NCI-H1092 (cell line): Measurements from ENCODE around the gene DHCR24.

ENCODE experiments used
- DNase-seq: peaks from one replicate; lab custom pipeline; 2025; lab: John Stamatoyannopoulos, UW

DHCR24 gene

DNA sequence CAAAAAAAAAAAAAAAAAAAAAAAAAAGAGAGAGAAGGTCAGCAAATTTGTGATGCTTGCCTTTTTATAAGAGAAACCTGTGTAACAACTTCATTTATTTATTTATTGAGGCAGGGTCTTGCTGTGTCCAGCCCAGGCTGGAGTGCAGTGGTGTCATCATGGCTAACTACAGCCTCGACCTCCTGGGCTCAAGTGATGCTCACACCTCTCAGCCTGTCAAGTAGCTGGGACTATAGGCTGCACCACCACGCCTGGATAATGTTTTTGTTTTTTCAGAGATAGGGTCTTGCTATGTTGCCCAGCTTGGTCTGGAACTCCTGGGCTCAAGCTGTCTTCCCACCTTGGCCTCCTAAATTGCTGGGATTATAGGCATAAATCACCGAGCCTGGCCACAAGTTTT, 42.4 kb downstream of the DHCR24 start:
- no peak for DNase-seq

DNA sequence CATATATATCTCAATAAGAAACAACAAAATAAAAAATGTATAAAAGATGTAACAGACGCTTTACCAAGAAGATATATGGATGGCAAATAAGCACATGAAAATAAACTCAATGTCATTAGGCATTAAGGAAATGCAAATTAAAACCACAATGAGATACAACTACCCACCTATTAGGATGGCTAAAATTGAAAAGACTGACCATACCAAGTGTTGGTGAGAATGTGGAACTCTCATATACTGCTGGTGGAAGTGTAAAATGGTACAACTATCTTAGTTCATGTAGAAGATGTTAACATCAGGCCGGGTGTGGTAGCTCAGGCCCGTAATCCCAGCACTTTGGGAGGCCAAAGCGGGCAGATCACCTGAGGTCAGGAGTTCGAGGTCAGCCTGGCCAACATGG, 43.5 kb downstream of the DHCR24 start:
- DNase-seq, result no peak

DNA sequence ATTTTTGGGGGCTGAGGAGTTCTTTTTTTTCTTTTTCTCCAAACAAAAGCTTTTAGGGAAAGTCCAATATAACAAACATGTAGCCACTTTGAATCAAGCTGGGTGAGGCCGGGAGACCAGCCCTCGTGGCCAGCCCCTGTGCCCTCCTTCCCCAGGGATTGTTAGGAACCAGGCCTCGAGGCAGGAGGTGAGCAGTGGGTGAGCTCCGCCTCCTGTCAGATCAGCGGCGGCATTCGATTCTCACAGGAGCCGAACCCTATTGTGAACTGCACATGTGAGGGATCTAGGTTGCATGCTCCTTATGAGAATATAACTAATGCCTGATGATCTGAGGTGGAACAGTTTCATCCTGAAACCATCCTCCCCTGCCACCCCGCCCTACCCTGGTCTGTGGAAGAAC, 44.0 kb downstream of the DHCR24 start:
- no peak for DNase-seq

DNA sequence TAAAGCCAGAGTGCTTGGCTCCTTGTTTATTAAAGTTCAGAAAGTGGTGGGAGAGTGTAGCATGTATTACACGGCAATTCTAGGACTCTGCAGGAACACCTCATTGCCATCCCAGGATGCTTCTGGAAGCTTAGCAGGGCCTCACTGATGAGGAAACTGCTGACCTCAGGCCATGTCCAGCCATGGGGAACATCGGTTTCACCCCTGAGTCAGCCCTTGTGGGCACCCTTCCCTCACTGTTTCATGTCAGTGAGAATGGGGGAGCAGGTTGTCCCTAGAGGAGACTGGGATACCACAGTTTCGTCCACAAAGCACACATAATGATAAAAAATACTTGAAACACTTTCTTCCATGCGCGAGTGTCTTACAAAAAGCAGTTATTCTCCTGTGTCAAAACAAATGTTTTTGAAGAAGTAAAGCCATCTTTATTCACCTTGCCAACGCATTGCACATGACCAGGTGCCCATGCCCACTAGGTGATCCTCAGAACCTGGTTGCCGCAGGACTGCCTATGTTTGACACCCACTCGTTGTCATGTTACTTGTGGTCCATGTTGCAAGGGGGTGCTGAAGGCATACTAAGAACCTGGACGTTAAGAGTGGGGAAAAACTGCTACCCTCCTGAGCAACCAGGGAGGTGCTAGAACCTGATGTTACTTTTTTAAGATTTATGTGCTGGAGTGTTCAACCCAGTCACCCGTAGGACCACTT, 44.6 kb downstream of the DHCR24 start:
- no peak for DNase-seq

DNA sequence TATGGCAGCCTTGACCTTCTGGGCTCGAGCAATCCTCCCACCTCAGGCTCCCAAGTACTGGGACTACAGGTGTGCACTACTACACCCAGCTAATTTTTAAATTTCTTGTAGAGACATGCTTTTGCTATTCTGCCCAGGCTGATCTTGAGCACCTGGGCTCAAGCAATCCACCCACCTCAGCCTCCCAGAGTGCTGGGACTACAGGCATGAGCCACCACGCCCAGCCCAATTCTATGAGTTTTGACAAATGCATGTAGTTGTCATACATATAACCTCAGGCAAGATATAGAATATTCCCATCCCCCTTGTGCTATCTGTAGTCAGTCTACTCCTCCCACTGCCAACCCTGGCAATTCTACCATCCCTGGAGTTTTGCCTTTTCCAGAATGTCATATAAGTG, 47.2 kb downstream of the DHCR24 start:
- no peak for DNase-seq

DNA sequence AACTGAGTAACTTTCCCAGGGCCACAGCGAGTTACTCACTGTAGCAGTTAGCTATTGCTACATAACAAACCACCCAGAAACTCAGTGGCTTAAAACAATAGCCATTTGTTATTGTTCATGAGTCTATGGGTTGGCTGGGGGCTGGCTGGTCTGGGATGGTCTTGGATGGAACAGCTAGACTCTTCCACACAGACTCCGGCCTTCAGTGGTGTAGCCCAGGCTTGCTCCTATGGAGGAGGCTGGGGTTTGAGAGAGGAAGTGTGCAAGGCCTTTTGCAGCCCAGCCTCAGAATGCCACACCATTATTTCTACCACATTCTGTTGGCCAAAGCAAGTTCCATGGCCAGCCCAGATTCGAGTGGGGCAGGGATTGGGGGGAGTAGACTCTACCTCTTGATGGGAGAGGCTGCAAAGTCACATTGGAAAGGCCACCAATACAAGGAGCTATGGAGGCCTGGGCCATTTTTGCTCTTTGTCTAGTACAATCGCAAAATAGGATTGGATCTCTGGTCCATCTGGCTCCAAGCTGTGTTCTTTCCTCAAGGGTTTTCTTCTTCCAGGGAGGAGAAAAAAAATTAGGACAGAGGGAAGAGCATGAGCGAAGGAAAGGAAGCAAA, 48.3 kb downstream of the DHCR24 start:
- DNase-seq, result no peak

DNA sequence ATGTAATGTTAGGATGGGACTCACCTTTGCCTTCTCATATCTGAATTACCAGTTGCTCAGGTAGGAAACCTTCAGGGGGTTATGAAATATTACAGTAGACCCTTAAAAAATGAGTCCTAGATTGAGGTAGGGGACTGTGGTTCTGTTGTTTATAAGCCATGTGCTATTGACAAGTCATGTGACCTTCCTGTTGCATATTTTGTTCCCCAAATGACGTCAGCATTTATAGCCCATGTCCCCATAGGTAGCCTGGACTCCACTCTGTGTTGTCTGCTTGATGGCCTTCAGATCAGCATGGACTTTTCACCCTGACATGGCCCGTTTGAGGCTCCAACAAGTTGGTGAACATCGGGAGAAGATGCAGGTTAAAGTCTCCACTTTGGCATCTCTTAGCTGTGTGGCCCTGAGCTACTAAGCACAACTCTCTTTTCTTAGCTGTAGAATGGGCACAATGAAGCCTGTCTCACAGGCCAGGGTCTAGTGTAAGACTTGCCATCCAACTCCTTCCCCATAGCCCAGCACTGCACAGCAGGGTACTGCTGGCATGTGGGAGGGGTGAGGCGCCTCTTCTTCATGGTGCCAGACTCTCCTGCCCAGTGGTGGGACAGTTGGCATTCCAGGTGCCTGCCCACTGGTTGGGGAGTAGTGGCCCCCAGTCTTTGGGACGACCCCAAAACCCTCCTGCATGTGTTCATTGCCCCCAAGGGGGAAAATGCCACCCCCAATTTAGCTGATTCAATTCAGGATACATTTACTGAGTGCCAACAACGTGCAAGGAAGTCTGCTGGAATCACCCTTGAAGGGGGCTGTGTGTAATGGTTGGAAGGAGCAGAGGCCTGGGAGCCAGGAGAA, 49.8 kb downstream of the DHCR24 start:
- DNase-seq, result no peak

DNA sequence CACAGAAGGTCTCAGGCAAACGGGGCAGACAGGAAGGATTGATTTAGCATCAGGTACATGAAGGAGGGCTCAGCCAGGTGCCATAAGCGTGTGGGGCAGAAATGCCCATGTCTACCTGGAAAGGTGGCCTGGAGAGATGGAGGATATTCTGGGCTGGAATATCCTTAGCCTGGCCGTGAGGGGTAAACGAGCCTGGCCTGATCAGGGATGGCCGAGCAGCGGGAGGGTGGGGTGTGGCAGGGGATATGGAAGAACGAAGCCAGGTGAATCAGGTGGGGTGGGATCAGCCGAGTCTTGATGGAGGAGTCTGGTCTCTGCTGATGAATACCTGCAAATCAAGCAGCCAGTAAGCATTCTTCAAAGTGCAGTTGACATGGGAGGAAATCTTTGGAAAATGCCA, 50.4 kb downstream of the DHCR24 start:
- DNase-seq, result no peak

DNA sequence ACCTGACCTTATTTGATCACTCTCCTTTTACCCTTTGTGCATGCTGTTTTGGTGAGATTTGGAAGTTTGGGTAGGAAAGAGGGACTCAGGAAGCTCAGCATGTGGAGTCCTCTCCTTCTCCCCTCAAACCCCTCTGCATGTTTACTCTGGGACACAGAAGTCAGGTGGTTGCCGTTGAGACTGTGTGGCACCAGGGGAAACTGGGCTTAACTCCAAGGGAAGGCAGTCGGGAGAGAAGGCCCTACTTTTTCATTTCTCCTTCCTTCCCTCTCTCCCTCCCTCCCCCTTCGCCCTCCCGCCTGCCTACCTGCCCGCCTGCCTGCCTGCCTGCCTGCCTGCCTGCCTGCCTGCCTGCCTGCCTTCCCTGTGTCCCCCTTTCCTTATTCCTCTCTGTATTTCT, 51.0 kb downstream of the DHCR24 start:
- DNase-seq, result no peak

DNA sequence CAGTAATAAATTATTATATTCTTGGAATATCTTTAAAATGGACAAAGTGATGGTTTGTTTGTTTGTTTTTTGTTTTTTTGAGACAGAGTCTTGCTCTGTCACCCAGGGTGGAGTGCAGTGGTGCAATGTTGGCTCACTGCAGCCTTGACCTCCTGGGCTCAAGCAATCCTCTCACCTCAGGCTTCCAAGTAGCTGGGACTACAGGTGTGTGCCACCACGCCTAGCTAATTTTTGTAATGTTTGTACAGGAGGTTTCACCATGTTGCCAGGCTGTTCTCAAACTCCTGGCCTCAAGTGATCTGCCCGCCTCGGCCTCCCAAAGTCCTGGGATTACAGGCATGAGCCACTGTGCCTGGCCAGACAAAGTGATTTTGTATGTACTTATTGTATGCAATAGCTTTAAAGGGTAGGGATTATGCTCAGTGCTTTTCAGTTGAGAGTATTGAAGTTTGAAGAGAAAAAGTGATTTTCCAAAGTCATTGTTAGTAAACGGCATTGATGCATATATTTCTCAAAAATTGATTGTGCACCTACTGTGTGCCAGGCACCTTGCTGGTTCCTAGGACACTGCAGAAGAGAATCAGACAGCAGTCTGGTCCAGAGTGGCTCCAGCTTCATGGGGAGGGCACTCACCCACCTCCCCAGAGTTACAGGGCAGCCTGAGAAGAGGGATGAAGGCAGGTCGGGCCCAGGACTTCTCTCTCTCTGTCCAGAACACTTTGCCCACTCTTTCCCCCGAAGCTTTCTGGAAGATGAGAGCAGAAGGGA, 51.7 kb downstream of the DHCR24 start:
- DNase-seq, result no peak

DNA sequence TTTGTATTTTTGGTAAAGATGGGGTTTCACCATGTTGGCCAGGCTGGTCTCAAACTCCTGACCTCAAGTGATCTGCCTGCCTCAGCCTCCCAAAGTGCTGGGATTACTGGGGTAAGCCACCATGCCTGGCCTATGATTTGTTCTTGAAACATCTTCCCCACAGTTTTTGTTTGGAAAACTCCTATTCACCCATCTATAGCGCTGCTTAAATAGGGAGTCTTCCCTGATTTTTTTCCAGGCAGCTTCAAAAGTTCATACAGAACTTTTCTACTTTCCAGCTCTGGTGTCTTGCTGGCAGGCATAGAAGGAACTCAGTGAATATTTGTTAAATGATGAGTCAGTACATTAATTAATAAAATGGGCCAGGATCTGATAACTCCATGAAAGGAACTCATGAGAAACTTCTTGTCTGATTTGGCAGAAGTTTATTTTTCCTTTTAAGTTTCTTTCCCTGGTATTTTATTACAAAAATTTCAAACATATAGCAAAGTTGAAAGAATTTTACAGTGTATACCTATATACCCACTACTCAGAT, 52.9 kb downstream of the DHCR24 start:
- no peak for DNase-seq

DNA sequence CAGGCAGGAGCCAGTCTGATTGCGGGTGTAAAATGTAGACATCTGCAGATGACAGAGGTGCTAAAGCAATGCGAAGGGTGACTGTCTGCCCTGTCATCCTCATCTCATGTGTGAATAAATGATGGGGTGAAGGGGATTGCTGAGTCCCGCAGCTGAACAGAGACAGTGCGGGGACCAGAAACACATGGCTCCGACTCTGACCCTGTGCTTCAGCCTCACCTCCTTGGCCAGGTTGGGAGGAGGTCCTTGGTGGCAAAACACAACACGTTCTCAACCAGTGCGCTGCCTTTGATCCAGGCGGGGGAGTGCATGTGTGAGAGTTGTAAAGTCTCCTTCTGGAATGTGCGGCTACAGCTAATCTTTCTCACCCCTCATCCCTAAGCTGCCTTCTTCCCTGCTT, 53.9 kb downstream of the DHCR24 start:
- DNase-seq, result no peak

DNA sequence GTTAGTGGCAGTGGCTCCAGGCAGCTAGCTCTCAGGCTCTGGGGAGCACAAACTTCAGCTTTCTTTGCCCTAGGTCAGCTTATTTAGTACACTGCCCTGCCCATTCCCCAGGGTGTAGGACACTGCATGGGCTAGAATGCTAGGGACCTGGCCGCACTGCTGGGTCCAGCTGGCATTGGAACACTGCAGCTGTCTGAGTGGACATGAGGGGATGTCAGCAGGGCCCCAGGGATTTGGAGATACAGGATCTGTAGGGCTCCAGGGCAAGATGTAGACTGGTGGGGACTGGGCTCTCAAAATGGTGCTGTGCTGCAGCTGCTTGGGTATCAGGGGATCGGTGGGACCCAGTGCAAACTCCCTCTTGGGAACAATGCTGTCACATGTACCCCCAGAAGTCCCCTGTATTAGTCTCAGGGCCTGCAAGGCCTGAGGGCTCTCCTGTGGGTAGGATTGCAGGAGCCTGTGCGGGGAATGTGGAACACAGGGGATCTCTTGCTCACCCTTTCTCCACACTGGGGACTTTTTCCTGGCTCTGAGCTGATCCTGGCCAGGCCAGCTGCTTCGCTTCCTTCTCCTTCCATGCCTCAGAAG, 60.7 kb downstream of the DHCR24 start:
- no peak for DNase-seq

DNA sequence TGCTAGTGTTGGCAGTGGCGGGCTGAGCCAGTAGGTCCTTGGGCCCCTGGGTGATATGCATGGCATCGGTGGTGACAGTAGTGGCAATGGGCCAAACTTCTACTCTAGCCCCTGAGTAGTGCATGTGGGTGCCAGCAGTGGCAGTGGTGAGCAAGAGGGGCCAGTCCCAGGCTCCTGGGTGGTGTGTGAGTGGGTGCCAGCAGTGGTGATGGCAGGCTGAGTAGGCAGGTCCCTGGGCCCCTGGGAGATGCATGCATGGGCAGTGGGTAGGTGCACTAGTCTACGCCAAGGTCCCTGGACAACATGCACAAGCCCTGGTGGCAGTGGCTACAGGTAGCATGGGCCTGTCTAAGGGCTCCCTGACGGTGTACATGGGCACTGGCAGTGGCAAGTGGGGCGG, 61.3 kb downstream of the DHCR24 start:
- no peak for DNase-seq

DNA sequence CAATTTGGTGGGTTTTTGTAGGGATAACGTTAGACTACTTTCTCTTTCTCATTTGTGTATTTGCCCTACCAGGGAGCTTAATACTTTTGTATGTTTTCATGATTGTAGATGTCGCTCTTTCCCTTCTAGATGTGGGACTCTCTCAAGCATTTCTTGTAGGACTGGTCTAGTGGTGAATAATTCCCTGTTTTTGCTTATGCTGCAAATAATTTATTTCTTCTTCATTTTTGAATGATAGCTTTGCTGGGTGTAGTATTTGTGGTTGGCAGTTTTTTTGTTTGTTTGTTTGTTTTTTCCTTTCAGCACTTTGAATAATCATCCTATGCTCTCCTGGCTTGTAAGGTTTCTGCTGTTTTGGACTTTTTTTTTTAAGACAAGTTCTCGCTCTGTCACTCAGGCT, 63.3 kb downstream of the DHCR24 start:
- DNase-seq, result no peak

DNA sequence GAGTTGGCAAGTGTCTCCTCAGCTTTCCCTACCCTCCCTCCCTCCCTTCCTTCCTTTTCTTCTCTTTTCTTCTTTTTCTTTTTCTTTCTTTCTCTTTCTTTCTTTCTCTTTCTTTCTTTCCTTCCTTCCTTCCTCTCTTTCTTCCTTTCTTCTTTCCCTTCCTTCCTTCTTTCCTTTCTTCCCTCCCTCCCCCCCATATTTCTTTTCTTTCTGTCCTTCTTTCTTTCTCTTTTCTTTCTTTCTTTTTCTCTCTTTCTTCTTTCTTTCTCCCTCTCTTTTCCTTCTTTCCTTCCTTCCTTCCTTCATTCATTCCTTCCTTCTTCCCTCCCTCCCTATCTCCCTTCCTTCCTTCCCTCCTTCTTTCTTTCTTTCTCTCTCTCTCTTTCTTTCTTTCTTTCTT, 67.3 kb downstream of the DHCR24 start:
- DNase-seq, result no peak

DNA sequence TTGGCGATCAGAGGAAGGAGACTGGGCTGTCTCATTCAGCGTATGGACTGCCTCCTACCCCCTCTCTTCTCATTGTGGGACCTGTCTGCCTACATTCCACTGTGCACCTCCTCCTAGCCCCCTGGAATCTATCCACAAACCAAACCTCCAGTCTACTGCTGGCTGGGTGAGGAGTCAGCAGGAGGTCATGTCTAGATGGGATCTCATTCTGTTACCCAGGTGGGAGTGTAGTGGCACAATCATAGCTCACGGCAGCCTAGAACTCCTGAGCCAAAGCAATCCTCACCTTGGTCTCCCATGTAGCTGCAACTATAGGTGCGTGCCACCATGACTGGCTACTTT, 67.8 kb downstream of the DHCR24 start:
- DNase-seq, result no peak

DNA sequence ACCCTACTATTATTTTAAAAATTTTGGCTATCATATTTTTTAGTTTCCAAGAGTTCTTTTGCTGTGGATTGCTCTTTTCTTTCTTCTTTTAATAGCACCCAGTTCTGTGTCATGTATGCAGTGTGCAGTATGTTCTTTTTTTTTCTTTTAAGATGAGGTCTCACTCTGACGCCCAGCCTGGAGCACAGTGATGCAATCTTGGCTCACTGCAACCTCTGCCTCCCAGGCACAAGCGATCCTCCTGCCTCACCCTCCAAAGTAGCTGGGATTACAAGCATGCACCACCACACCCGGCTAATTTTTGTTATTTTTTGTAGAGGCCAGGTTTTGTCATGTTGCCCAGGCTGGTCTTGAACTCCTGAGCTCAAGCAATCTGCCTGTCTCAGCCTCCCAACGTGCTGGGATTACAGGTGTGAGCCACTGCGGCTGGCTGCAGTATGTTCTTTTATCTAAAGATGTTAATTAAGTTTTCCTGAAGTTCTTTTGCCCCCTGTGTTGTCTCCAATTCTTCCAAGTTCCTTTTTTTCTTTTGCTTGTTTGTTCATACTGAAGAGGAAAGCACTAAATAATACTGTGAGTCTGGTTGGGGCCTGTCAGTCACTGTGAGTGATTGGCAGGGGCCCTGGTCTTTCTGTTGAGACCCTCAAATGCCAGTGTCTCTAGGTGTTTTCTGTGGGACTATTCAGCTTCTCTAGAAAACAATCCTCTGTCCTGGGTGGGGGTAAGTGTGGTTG, 68.4 kb downstream of the DHCR24 start:
- no peak for DNase-seq

DNA sequence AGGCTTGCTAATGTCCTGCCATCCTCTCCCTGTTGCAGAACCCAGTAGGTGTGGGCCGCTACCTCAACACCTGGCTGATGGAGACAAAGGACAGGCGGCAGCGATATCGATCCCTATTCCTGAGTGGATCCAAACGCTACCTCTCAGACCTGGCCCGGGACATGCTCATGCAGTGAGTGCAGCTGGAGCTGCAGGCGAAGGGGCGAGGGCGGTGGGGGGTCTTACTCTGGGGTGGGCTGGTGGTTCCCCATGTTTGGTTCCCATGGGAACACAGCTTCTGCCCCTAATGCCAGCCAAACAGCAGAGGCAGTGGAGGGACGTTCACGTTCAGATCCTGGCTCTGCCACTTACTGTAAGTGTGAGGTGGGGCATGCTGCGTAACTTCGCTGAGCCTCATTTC, 70.0 kb downstream of the DHCR24 start:
- no peak for DNase-seq

DNA sequence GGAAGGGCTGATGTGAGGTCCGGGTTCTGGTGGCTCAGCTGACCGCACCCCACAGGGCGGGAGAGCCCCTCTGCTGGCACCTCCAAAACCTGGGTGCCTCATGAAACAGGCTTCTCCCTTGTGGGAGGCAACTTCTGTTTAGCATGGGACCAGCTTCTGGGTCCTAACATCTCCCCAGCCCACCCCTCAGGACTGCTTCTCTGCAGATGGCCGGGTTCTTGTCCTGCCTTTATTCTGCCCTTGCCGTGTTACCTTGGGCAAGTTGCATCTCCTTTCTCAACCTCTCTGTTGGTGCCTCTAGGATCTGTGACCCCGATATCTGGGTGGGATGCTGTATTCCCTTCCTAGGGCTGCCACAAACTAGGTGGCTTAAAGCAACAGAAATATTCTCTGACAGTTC, 70.9 kb downstream of the DHCR24 start:
- no peak for DNase-seq
